ENCODE measurements around the gene MFAP5.

Gene MFAP5

GRCh38 chr12:8661016-8661415, 1.6 kb downstream of the MFAP5 start:
- no peak for FAIRE-seq

GRCh38 chr12:8658346-8658745, 4.3 kb downstream of the MFAP5 start:
- no peak for FAIRE-seq
- no peak for DNase-seq (ENCODE audit: insufficient read length, low spot score)
- no peak for TF ChIP-seq PAX5 (IDR thresholded peaks at IDR 0.05; ENCODE audit: insufficient read depth, low read length, severe bottlenecking)
- no peak for TF ChIP-seq SPI1 (IDR thresholded peaks at IDR 0.05; ENCODE audit: low read depth, low read length)
- no peak for TF ChIP-seq TAF1 (IDR thresholded peaks at IDR 0.05; ENCODE audit: low read depth, low read length)
- no peak for TF ChIP-seq POLR2A (IDR thresholded peaks at IDR 0.05; ENCODE audit: low read depth, low read length)
- TF ChIP-seq POU2F2 (IDR thresholded peaks at IDR 0.05; ENCODE audit: low read depth, low read length) = no peak
- TF ChIP-seq POLR2AphosphoS5 (IDR thresholded peaks at IDR 0.05; ENCODE audit: low read depth, low read length) = no peak

More at GRCh38 chr12:8661016-8661415, 1.6 kb downstream of the MFAP5 start:
- no peak for DNase-seq (ENCODE audit: insufficient read length, low spot score)
- TF ChIP-seq POU2F2 (IDR thresholded peaks at IDR 0.05; ENCODE audit: low read depth, low read length) = no peak
- no peak for TF ChIP-seq POLR2AphosphoS5 (IDR thresholded peaks at IDR 0.05; ENCODE audit: low read depth, low read length)
- no peak for TF ChIP-seq TAF1 (IDR thresholded peaks at IDR 0.05; ENCODE audit: low read depth, low read length)
- no peak for TF ChIP-seq POLR2A (IDR thresholded peaks at IDR 0.05; ENCODE audit: low read depth, low read length)
- TF ChIP-seq SPI1 (IDR thresholded peaks at IDR 0.05; ENCODE audit: low read depth, low read length) = no peak
- no peak for TF ChIP-seq PAX5 (IDR thresholded peaks at IDR 0.05; ENCODE audit: insufficient read depth, low read length, severe bottlenecking)

GRCh38 chr12:8655421-8655820, 7.2 kb downstream of the MFAP5 start:
- FAIRE-seq (no peak), DNase-seq (ENCODE audit: insufficient read length, low spot score) (no peak)
- TF ChIP-seq POLR2A (IDR thresholded peaks at IDR 0.05; ENCODE audit: low read depth, low read length) = no peak
- no peak for TF ChIP-seq TAF1 (IDR thresholded peaks at IDR 0.05; ENCODE audit: low read depth, low read length)
- TF ChIP-seq POU2F2 (IDR thresholded peaks at IDR 0.05; ENCODE audit: low read depth, low read length) = no peak
- no peak for TF ChIP-seq SPI1 (IDR thresholded peaks at IDR 0.05; ENCODE audit: low read depth, low read length)
- no peak for TF ChIP-seq POLR2AphosphoS5 (IDR thresholded peaks at IDR 0.05; ENCODE audit: low read depth, low read length)
- TF ChIP-seq PAX5 (IDR thresholded peaks at IDR 0.05; ENCODE audit: insufficient read depth, low read length, severe bottlenecking) = no peak

- TF ChIP-seq PAX5 (IDR thresholded peaks at IDR 0.05; ENCODE audit: insufficient read depth, low read length, severe bottlenecking) (peak; percentile 62), POLR2AphosphoS5 (IDR thresholded peaks at IDR 0.05; ENCODE audit: low read depth, low read length) (peak; percentile 55; the same call in 1 of the 2 replicates), POLR2A (IDR thresholded peaks at IDR 0.05; ENCODE audit: low read depth, low read length) (no peak), POU2F2 (IDR thresholded peaks at IDR 0.05; ENCODE audit: low read depth, low read length) (peak; percentile 96), TAF1 (IDR thresholded peaks at IDR 0.05; ENCODE audit: low read depth, low read length) (no peak), SPI1 (IDR thresholded peaks at IDR 0.05; ENCODE audit: low read depth, low read length) (peak; percentile 31)
- FAIRE-seq (peak; percentile 99), DNase-seq (ENCODE audit: insufficient read length, low spot score) (peak; percentile 56)
These were observed 13.9 kb downstream of the MFAP5 start for GRCh38 chr12:8648576-8649205.

- no peak for FAIRE-seq
These were observed 14.7 kb downstream of the MFAP5 start for GRCh38 chr12:8647968-8648367.

GRCh38 chr12:8644345-8645248, 18.0 kb downstream of the MFAP5 start:
- TF ChIP-seq SPI1 (IDR thresholded peaks at IDR 0.05; ENCODE audit: low read depth, low read length) (peak; percentile 59), POLR2AphosphoS5 (IDR thresholded peaks at IDR 0.05; ENCODE audit: low read depth, low read length) (peak; percentile 76; the same call in 1 of the 2 replicates), POU2F2 (IDR thresholded peaks at IDR 0.05; ENCODE audit: low read depth, low read length) (no peak), TAF1 (IDR thresholded peaks at IDR 0.05; ENCODE audit: low read depth, low read length) (0 out of 2 replicates have a peak, but pooled peaks have one; percentile 8), POLR2A (IDR thresholded peaks at IDR 0.05; ENCODE audit: low read depth, low read length) (peak; percentile 80), PAX5 (IDR thresholded peaks at IDR 0.05; ENCODE audit: insufficient read depth, low read length, severe bottlenecking) (peak; percentile 19)
- no peak for DNase-seq (ENCODE audit: insufficient read length, low spot score)
- peak; percentile 97 for FAIRE-seq

More at GRCh38 chr12:8647968-8648367, 14.7 kb downstream of the MFAP5 start:
- TF ChIP-seq TAF1 (IDR thresholded peaks at IDR 0.05; ENCODE audit: low read depth, low read length) (no peak), SPI1 (IDR thresholded peaks at IDR 0.05; ENCODE audit: low read depth, low read length) (no peak), POLR2AphosphoS5 (IDR thresholded peaks at IDR 0.05; ENCODE audit: low read depth, low read length) (no peak)
- no peak for DNase-seq (ENCODE audit: insufficient read length, low spot score)

- no peak for TF ChIP-seq SPI1 (IDR thresholded peaks at IDR 0.05; ENCODE audit: low read depth, low read length)
- no peak for TF ChIP-seq POLR2A (IDR thresholded peaks at IDR 0.05; ENCODE audit: low read depth, low read length)
- TF ChIP-seq TAF1 (IDR thresholded peaks at IDR 0.05; ENCODE audit: low read depth, low read length) = no peak
- TF ChIP-seq PAX5 (IDR thresholded peaks at IDR 0.05; ENCODE audit: insufficient read depth, low read length, severe bottlenecking) = no peak
- no peak for TF ChIP-seq POU2F2 (IDR thresholded peaks at IDR 0.05; ENCODE audit: low read depth, low read length)
- no peak for TF ChIP-seq POLR2AphosphoS5 (IDR thresholded peaks at IDR 0.05; ENCODE audit: low read depth, low read length)
- DNase-seq (ENCODE audit: insufficient read length, low spot score) (no peak), FAIRE-seq (no peak)
These were observed 19.9 kb downstream of the MFAP5 start for GRCh38 chr12:8642775-8643174.

GRCh38 chr12:8639936-8640335, 22.7 kb downstream of the MFAP5 start:
- FAIRE-seq (peak; percentile 54), DNase-seq (ENCODE audit: insufficient read length, low spot score) (no peak)
- TF ChIP-seq POU2F2 (IDR thresholded peaks at IDR 0.05; ENCODE audit: low read depth, low read length) (no peak), TAF1 (IDR thresholded peaks at IDR 0.05; ENCODE audit: low read depth, low read length) (no peak), SPI1 (IDR thresholded peaks at IDR 0.05; ENCODE audit: low read depth, low read length) (no peak), PAX5 (IDR thresholded peaks at IDR 0.05; ENCODE audit: insufficient read depth, low read length, severe bottlenecking) (no peak), POLR2AphosphoS5 (IDR thresholded peaks at IDR 0.05; ENCODE audit: low read depth, low read length) (no peak), POLR2A (IDR thresholded peaks at IDR 0.05; ENCODE audit: low read depth, low read length) (no peak)

GRCh38 chr12:8638951-8639350, 23.7 kb downstream of the MFAP5 start:
- no peak for TF ChIP-seq POU2F2 (IDR thresholded peaks at IDR 0.05; ENCODE audit: low read depth, low read length)
- FAIRE-seq (peak; percentile 23), DNase-seq (ENCODE audit: insufficient read length, low spot score) (no peak)

Measured in GM12891 (cell line).